Subcutaneous adipose tissue (tissue), 4 donors: ENCODE data around the gene ARMC7. TPM values are rescaled to one million over a fixed set of nuclear protein-coding genes. Genes with fewer than 3 reads are reported as not detected.

Experiments used
- total RNA-seq, 4 donors: library from RNA; depleted of rRNA; stranded (reverse); fragments of >200 nt; gene quantifications; one replicate each; pipeline ENCODE4 v1.1.0, GENCODE V29; 2016
- TF ChIP-seq, protein P1 (sequence below): fragments of 450-650 bp; IDR thresholded peaks from one replicate; pipeline ENCODE4 v1.5.1; 2016; ENCODE audit warnings: low read depth, mild to moderate bottlenecking, control low read depth, antibody characterized with exemption, moderate library complexity

Gene ARMC7
- 1 to 10 TPM; 3.1 to 7.0 (median 6.1) TPM for total RNA-seq

DNA sequence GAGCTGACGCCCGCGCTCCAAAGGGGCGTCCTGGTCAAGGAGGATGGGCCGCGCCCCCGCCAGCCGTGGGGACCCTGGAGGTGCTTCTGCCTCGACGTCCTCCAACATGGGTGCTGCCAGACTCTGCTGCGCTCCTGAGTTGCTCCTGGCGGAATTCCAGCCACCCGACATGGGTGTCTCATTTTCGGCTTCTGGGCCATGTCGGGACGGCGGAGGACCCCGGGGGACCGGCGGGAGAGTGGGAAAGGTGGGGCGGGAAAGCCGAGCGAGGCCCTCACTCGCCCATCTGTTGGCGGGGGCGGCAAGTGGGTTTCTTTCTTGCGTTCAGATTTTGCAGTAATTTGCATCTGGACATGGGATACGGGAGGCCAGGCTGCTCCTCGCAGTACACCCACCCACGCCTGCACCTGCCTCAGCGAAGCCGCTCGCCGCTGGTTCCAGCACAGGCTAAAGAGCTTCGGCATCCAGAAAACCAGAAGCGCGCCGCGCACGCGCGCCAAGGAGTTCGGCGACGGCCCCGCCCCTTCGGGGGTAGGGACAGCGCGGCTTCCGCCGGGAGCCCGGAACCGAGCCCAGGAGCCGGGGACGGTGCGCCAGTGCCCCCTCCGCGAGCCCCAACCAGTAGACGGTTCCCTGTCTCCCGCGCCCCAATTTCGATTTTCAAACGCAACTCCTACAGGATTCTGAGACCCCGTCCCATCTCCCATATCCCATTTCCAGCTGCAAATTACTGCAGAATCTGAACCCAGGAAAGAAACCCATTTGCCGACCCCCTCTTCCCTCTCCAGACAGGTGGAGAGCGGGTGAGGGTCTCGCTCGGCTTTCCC lies at the start of gene ARMC7:
Gene ARMC7 (plus strand): TSS at position 563 of the 827 bp plus-strand sequence. CDS start 320 bp downstream, outside the sequence.
- TF ChIP-seq, protein P1, sequence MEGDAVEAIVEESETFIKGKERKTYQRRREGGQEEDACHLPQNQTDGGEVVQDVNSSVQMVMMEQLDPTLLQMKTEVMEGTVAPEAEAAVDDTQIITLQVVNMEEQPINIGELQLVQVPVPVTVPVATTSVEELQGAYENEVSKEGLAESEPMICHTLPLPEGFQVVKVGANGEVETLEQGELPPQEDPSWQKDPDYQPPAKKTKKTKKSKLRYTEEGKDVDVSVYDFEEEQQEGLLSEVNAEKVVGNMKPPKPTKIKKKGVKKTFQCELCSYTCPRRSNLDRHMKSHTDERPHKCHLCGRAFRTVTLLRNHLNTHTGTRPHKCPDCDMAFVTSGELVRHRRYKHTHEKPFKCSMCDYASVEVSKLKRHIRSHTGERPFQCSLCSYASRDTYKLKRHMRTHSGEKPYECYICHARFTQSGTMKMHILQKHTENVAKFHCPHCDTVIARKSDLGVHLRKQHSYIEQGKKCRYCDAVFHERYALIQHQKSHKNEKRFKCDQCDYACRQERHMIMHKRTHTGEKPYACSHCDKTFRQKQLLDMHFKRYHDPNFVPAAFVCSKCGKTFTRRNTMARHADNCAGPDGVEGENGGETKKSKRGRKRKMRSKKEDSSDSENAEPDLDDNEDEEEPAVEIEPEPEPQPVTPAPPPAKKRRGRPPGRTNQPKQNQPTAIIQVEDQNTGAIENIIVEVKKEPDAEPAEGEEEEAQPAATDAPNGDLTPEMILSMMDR = no peak

DNA sequence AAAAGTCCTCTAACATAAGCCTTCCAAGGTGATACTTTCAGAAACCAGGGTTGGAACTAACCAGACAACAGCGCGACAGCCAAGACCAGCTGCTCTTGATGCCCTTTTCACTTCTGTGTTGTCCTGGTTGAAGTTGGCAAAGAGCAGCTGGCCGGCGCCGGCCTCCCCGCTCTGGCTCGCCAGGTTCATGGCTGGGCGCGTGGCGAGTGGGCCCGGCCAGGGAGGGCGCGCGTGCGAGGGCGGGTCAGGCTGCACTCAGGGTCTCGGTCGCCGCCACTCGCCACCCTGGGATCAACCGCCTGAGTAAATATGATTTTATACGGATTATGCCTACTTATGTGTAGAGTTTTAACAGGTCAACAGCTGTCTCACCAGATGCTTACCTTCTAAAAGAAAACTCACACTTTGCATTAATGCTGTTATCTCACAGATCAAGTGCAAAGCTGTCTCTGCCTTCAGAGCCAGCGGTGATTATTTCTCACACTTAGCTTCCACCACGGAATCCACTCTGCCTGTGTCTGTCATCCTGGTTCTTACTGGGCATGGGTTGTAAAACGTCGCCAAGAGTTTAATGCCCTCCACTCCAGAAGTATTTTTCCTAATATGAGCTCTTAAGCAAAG lies 49.2 kb upstream of the ARMC7 start:
- TF ChIP-seq, protein P1 = no peak

DNA sequence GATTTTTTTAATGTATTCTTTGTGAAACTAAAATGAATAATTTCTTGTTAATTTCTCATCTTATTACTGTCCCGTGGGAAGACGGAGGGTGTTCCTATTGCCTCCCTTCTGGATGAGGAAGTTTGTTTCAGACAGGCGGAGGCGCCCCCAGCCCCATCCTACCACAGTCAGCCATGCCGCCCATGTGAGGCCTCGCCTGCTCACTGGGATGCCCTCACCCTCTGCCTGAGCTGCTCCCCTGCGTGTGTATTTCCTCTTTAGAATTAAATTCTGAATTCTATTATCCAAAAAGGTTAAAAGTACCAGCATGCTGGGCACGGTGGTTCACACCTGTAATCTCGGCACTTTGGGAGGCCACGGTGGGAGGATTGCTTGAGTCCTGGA lies 48.7 kb upstream of the ARMC7 start:
- TF ChIP-seq, protein P1 = no peak

DNA sequence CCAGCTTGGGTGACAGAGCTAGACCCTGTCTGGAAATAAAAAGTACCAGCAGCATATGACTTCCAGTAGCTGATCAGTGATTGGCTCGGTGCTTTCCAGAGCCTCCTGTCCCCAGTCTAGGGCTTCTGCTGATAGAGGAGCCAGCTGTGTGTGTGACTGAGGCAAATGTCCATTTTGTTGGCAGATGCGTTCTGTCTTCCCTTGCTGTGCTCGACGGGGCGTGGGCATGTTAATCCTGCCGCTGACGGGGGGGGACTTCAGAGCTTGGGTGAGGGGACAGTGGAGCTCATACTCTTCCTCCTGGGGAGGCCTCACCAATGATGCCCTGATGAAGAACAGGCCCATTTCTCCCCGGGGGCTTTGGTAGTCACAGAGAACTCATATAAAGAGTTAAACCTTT lies 48.2 kb upstream of the ARMC7 start:
- TF ChIP-seq, protein P1 = no peak

DNA sequence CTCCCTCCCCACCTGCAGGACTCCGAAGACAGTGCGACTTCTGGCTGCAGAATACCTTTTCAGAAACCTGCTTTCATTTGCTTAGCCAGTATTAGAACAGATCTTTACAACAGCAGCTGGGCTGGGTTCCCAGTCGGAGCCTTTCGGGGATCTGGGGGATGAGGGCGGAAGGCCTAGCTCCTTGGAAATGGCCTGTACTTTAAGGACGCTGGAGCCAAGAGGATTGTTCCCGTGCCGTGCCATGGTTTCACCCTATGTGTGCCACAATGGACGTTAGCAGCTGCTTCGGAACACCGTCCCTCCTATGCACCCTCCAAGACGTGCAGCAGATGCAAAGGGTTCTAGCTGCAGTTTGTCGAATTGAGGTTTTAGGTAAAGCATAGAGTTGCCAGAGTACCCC lies 46.6 kb upstream of the ARMC7 start:
- TF ChIP-seq, protein P1 = no peak

DNA sequence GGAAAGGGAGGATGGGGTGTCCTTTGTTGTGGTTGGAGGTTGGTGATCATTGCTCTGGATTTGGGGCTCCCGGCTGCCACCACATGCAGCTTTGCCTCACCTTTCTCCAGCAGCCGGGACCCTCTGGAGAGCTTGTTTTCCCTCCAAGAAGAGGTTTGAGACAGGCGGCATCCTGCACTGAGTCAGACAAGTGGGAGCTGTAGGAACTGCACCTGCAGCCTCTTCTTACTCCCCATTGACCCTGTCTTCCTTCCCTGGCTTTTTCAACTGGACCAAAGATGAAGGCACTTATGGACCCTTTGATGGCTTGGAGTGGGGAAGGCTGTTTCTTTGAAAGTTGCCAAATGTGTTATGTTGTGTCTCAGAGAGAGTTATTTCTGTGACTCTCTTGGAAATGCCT lies 46.1 kb upstream of the ARMC7 start:
- TF ChIP-seq, protein P1 = no peak

DNA sequence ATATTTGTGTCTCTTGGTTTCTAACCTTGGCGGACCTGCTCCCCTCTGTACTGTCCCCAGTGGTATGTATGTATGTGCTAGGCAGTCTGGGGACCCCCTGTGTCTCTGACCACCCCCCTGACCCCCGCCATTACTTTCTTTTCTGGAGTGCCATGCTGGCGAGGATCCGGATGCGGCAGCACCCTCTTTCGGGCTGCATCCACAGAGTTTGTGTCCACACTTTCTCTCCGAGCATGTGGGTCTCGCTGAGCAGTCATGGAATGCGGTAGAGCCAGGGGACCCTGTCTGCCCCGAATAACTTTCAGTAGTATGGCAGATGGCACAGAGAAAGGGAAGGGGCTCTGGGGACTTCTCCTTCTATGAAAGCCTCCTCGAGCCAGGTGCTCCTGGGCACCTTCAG lies 45.7 kb upstream of the ARMC7 start:
- TF ChIP-seq, protein P1 = no peak
